NCI-H226 (cell line): ENCODE results near the gene SNX27.
A peak's percentile ranks its signal among the peaks of the same experiment; 100 is the strongest.
"Not testable (repeated sequence)": the region's sequence is repeated elsewhere in the genome, so short reads cannot be mapped to it uniquely, and the experiment has no call there.

Source experiments
- DNase-seq: peaks from one replicate; pipeline ENCODE4 v3.0.0-alpha.2; 2015

The SNX27 gene

DNA sequence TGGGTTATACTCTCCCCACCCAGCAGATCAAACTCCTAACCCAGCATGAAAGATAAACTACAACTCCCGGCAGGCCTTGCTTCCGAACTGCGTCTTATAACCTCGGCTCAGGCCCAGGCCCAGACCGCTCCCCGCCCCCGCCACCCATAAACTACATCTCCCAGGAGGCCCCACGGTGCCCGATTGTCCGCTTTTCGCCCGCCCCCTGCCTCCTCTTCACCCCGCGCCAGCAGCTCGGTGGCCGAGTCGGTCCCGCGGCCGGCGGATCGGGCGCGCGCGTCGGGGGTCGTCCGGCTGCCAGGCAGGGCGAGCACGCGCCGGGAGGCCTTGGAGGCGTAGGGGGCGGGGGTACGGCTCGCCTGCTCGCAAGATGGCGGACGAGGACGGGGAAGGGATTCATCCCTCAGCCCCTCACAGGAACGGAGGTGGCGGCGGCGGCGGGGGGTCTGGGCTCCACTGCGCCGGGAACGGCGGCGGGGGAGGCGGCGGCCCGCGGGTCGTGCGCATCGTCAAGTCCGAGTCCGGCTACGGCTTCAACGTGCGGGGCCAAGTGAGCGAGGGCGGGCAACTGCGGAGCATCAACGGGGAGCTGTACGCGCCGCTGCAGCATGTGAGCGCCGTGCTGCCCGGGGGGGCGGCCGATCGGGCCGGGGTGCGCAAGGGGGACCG, at the start of gene SNX27:
Gene SNX27, plus strand, starts transcription at position 219 of the 669 bp plus-strand sequence. Its CDS starts 152 bp downstream, at position 371.
- peak; percentile 88 for DNase-seq

DNA sequence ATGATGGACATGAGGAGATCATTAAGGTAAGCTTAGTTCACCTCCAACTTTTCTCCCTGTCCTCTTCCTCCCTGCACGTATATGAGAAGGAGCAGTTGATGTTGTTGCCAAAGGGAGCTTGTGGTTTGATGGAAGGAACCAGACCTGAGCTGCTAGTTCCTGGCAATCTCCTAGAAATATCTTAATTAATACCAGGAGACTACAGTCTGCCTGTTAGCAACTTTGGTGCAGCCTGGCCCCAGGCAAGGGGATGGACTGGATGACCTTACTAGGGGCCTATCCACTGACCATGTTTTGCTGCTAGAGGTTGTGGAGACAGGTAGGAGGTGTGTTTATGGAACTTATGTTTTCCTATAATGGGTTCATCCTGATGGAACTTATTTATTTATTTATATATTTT, 49.2 kb upstream of the SNX27 start:
- DNase-seq = no peak

DNA sequence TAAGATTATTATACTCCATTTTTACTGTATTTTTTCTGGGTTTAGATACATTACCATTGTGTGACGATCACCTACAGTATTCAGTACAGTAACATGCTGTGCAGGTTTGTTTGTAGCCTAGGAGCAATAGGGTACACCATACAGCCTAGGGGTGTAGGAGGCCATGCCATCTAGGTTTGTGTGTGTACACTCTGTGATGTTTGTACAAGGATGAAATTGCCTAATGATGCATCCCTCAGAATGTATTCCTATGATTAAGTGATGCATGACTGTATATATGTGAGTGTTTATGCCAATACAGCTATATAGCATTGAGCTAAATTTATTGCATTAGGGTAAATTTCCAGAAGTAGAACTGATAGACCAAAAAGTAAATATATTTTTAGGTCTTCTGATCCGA, 48.5 kb upstream of the SNX27 start:
- DNase-seq = no peak

GRCh38 chr1:151565502-151566189, 46.2 kb upstream of the SNX27 start:
- no peak for DNase-seq

- peak; percentile 21 for DNase-seq
These were observed 43.2 kb upstream of the SNX27 start for GRCh38 chr1:151568626-151569088.

DNA sequence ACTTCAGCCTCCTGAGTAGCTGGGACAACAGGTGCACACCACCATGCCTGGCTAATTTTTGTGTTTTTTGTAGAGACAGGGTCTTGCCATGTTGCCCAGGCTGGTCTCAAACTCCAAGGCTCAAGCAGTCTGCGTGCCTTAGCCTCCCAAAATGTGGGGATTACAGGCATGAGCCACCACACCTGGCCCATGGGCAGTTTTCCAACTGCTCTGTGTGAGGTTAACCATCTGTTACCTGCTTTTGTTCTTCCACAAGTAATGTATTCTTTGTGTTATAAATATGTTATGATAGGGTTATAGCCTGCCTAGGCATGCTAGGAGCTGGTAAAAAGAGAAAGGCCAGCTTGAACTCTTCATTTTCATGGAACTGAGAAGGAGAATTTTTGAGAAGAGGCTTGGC, 41.0 kb upstream of the SNX27 start:
- no peak for DNase-seq

GRCh38 chr1:151574575-151575529, 37.0 kb upstream of the SNX27 start:
- DNase-seq = peak; percentile 95

- no peak for DNase-seq
These were observed 34.7 kb upstream of the SNX27 start for GRCh38 chr1:151577173-151577572.

DNA sequence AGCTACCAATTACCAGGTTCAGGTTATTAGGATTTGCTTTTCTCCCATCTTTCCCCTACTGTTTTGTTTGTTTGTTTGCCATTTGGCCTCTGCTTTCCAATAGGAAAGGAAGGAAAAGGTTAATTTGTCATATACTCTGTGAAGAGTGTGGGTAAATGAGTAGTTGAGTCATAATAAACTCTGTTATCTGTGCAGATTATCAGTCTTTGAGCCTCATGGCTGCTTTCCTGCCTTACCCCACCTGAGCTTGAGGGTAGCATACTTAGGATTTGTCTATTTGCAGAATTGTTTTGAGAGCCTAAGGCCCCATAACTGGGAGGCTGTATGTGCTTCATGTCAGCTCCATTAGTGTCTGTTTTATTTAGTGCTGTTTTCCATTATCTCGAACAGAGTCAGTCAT, 32.9 kb upstream of the SNX27 start:
- DNase-seq = no peak

- peak; percentile 83 for DNase-seq
These were observed 32.2 kb upstream of the SNX27 start for GRCh38 chr1:151579436-151580225.

DNA sequence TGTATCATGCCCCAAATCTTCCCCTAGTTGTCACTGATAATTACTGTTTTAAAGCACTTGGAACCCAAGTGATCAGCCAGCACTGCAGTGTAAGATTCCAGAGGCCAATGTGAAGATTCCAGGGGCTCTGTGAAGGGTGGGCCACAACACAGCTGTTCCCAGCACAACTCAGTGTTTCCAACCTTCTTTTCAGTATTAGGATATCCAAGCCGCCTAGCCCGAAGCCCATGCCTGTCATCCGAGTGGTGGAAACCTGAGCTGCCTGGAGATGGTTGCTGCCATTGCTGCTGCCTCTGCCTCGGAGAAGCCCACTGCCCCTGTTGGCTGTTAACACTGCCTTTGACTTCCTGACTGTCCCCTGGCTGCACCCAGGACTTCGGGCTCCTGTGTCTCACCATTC, 30.4 kb upstream of the SNX27 start:
- DNase-seq = no peak

- DNase-seq = no peak
These were observed 29.9 kb upstream of the SNX27 start for GRCh38 chr1:151581921-151582320.

- DNase-seq = no peak
These were observed 28.1 kb upstream of the SNX27 start for GRCh38 chr1:151583796-151584195.

DNA sequence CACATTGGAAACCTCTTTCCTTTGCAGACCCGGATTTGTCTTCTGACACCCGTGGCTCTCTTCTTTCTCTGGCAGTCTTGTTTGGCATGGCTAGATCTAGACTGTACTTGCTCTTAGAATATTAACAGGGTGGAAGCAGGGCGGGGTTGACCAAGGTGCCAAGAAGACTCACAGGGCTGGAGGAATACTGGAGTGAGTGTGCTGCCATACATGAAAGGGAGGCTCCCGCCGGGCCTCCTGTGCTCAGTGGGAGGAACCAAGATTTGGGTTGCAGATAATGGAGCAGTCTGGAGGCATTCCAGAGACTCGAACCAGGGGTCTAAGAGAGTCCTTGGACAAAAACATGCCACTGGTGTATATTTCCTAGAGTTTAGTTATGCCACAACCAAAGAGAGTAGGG, 27.6 kb upstream of the SNX27 start:
- no peak for DNase-seq

- DNase-seq = no peak
These were observed 27.1 kb upstream of the SNX27 start for GRCh38 chr1:151584780-151585179.

- peak; percentile 82 for DNase-seq
These were observed 26.2 kb upstream of the SNX27 start for GRCh38 chr1:151585622-151586021.

DNA sequence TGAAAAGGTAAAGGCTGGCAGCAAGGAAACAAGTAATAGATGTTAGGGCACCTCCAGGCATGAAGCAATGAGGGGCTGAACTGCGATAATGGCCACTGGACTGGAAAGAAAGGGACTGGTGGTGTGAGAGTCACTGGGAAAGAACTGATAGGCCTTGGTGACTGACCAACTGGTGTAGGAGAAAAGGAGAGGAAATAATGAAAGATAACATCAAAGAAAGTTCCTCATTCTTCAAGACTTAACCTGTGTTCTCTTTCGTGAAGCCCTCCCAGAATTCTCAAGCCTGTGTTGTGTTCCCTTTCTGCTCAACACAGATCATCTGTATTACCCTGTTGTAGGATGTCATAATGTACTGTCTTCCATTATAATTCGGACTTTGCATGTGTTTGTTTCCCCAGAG, 20.9 kb upstream of the SNX27 start:
- DNase-seq = no peak

GRCh38 chr1:151593730-151594129, 18.1 kb upstream of the SNX27 start:
- DNase-seq = no peak

DNA sequence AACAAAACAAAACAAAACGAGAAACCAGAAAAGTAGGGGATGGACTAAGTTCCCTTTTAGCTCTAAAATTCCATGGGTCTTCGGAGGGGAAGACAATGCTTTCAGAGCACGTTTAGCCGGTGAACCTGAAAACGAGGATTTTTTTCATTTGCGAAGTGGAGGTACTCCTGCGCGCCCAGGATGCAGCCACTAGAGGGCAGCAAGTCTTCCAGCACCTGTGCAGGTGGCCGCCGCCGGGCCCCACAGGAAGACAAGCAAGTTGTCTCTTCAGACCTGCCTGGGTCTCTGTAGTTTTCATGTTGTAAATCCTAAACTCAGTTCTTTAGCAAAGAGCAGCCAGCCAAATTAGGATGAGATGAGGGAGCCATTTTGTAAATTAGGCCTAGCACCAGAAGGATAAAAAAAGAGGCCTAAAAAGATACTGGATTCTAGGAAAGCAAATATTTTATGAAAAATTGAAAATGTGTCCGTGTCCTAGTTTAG, 17.7 kb upstream of the SNX27 start:
- DNase-seq = peak; percentile 28

DNA sequence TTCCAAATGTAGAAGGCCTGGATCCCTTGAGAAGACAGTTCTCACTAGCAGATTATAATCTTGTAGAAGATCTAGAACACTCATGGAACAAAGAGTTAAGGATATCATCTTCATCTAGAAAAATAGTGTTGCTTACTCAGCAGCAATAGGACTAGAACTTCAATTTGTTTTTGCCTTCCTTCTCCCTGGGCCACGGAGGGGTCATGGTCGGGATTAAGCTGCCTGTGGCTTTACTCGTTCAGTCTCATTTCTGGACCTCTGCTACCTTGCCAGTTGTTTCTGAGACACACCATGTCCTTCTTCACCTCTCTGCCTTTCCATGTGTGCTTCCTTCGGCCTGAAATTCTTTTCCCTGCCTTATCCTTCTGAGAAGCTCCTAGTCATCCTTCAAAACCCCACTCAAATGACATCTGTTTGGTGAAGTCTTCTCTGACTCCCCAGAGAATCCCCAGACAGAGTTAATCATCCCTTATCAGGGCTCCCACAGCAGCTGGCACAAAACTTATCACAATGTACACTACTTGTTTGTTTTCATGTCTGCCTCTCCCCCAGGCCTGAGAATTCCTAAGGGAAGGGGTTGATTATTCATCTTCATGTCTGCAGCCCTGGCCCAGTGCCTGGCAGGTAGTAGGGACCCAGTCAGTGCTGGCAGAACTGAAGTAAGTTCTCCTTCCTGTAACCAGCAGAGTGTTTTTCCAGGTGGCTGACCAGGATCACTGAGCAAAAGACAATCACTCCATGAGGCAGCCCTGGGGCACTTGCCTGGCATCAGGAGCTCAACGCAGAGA, 15.5 kb upstream of the SNX27 start:
- peak; percentile 95 for DNase-seq

- not testable (repeated sequence) for DNase-seq
These were observed 9.3 kb upstream of the SNX27 start for GRCh38 chr1:151602550-151602949.

DNA sequence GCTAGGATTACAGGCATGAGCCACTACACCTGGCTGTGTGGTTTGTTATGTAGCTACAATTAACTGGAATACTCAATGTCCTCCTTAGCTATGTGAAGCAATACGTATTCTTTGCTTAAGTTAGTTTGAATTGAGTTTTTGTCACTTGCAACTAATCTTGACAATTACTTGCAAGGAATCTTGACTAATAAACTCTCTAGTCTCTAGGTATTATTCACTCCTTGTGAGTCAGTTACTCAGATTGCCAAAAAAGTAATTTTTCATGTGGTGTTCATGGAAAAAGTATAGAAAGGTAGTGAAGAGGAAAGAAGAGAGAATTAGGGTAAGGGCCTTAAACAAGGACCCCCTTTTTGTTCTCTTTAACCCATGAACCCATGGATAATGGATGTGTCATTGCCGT, 7.6 kb upstream of the SNX27 start:
- DNase-seq = no peak
